Astrocyte (in vitro differentiated cells and primary cell): ENCODE measurements around the gene CYP27A1. TPM values are rescaled to one million over a fixed set of nuclear protein-coding genes. Genes with fewer than 3 reads are reported as not detected.

Experiments used
- DNase-seq: peaks from one replicate; pipeline ENCODE4 v3.0.0-alpha.2; 2010; ENCODE audit warnings: low read depth
- FAIRE-seq: peaks from 2 replicates; lab custom pipeline; 2011; peaks lifted over from hg19 to GRCh38; lab: Jason Lieb, UNC
- H2AFZ ChIP-seq: 2 replicates; pipeline ENCODE4 v1.6.0; 2012; ENCODE audit warnings: low read depth, low read length, inconsistent platforms
- H3K27ac ChIP-seq: 2 replicates; pipeline ENCODE4 v1.5.1; 2011; ENCODE audit warnings: low read depth, low read length, inconsistent platforms
- H3K27me3 ChIP-seq: 2 replicates; pipeline ENCODE4 v1.6.0; 2011; ENCODE audit warnings: low read length, inconsistent platforms; ENCODE audit not compliant: insufficient read depth
- H3K36me3 ChIP-seq: 2 replicates; pipeline ENCODE4 v1.5.1; 2011; ENCODE audit warnings: low read length, inconsistent platforms; ENCODE audit not compliant: insufficient read depth
- H3K4me1 ChIP-seq: 2 replicates; pipeline ENCODE4 v1.5.1; 2011; ENCODE audit warnings: low read length, inconsistent platforms; ENCODE audit not compliant: insufficient read depth
- H3K4me2 ChIP-seq: 2 replicates; pipeline ENCODE4 v1.6.0; 2012; ENCODE audit warnings: low read length, inconsistent platforms
- H3K4me3 ChIP-seq: 2 replicates; pipeline ENCODE4 v1.5.1; 2011; ENCODE audit warnings: low read depth, mild to moderate bottlenecking, low read length, inconsistent platforms; ENCODE audit not compliant: insufficient read depth
- H3K79me2 ChIP-seq: 2 replicates; pipeline ENCODE4 v1.6.0; 2012; ENCODE audit warnings: mild to moderate bottlenecking, low read length, inconsistent platforms; ENCODE audit not compliant: insufficient read depth
- H3K9ac ChIP-seq: 2 replicates; pipeline ENCODE4 v1.6.0; 2012; ENCODE audit warnings: mild to moderate bottlenecking, low read length, inconsistent platforms
- H3K9me3 ChIP-seq: 2 replicates; pipeline ENCODE4 v1.5.1; 2012; ENCODE audit warnings: low read depth, mild to moderate bottlenecking, low read length, inconsistent platforms; ENCODE audit not compliant: insufficient read depth
- H4K20me1 ChIP-seq: 2 replicates; pipeline ENCODE4 v1.6.0; 2012; ENCODE audit warnings: low read length, inconsistent platforms; ENCODE audit not compliant: insufficient read depth
- H3K27ac Mint-ChIP-seq: one replicate; pipeline ENCODE4 v1.8.0; 2021; ENCODE audit warnings: mild to moderate bottlenecking, mixed read lengths; ENCODE audit not compliant: unreplicated experiment
- H3K27me3 Mint-ChIP-seq: one replicate; pipeline ENCODE4 v1.8.0; 2021; ENCODE audit warnings: low read depth, mixed read lengths; ENCODE audit not compliant: unreplicated experiment
- H3K36me3 Mint-ChIP-seq: one replicate; pipeline ENCODE4 v1.8.0; 2021; ENCODE audit warnings: low read depth, mixed read lengths; ENCODE audit not compliant: unreplicated experiment
- H3K4me1 Mint-ChIP-seq: one replicate; pipeline ENCODE4 v1.8.0; 2021; ENCODE audit warnings: low read depth, mixed read lengths; ENCODE audit not compliant: unreplicated experiment
- H3K4me3 Mint-ChIP-seq: one replicate; pipeline ENCODE4 v1.8.0; 2021; ENCODE audit warnings: mild to moderate bottlenecking, moderate library complexity, mixed read lengths; ENCODE audit not compliant: unreplicated experiment
- H3K9me3 Mint-ChIP-seq: one replicate; pipeline ENCODE4 v1.8.0; 2021; ENCODE audit warnings: mild to moderate bottlenecking, mixed read lengths; ENCODE audit not compliant: unreplicated experiment
- EZH2 ChIP-seq: IDR thresholded peaks from 2 replicates; pipeline ENCODE4 v1.6.1; 2012; ENCODE audit warnings: mild to moderate bottlenecking, low read length, inconsistent platforms; ENCODE audit not compliant: insufficient read depth
- total RNA-seq: library from RNA; stranded (reverse); gene quantifications from 2 replicates; pipeline ENCODE4 v1.2.1, GENCODE V29; 2021
- TF ChIP-seq, protein P1 (sequence below): IDR thresholded peaks from 2 replicates; pipeline ENCODE4 v1.5.1; 2011; ENCODE audit warnings: low read depth, mild to moderate bottlenecking, inconsistent platforms, low read length, moderate library complexity; ENCODE audit not compliant: insufficient read depth

The CYP27A1 gene
- total RNA-seq, 1 donor from 2014 or later = 3.9 TPM

DNA sequence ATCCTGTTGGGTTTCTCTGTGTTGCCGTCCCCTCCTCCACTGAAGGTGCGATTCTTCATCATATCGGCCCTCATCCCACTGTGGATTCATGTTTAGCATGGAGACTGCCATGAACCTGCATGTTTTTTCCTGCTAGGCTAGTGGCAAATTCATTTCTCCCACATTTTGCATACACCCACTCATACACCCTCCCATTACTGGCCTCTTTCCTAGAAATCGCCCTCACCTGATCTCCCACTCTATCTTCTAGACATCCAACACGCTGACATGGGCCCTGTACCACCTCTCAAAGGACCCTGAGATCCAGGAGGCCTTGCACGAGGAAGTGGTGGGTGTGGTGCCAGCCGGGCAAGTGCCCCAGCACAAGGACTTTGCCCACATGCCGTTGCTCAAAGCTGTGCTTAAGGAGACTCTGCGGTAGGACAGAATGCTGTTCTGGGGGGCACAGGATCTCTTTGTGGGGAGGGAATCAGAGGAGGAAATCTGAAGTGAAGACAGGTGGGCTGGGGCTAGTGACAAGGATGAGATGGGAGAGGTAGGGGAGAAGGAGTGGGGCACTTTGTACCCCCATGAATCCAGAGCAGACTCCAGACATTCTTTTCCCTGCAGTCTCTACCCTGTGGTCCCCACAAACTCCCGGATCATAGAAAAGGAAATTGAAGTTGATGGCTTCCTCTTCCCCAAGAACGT lies 32.0 kb downstream of the CYP27A1 start:
- peaks cover 15% of the 10 kb centered on the region for H3K36me3 Mint-ChIP-seq
- FAIRE-seq = no peak

DNA sequence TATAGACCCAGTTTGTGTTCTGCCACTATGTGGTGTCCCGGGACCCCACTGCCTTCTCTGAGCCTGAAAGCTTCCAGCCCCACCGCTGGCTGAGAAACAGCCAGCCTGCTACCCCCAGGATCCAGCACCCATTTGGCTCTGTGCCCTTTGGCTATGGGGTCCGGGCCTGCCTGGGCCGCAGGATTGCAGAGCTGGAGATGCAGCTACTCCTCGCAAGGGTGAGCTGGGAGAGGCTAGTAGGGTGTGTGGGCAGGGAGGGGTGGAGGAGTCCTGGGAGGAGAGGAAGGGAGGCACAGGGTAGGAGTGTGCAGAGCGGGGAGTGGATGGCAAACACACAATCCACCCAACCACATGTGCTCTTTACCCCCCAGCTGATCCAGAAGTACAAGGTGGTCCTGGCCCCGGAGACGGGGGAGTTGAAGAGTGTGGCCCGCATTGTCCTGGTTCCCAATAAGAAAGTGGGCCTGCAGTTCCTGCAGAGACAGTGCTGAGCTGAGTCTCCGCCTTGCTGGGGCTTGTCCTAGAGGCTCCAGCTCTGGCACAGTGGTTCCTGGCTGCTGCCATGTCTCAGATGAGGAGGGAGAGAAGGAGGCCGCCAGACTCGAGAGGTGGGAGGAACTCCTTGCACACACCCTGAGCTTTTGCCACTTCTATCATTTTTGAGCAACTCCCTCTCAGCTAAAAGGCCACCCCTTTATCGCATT lies 32.7 kb downstream of the CYP27A1 start:
- peaks cover 20% of the 10 kb centered on the region for H3K27me3 Mint-ChIP-seq
- H3K4me1 ChIP-seq = no peaks in the 10 kb centered on the region
- DNase-seq = no peak
- no peak overlapping the region for H3K4me2 ChIP-seq
- H3K27ac ChIP-seq = no peak overlapping the region
- peaks cover 15% of the 10 kb centered on the region for H3K36me3 Mint-ChIP-seq
- FAIRE-seq = no peak
- TF ChIP-seq, protein P1, sequence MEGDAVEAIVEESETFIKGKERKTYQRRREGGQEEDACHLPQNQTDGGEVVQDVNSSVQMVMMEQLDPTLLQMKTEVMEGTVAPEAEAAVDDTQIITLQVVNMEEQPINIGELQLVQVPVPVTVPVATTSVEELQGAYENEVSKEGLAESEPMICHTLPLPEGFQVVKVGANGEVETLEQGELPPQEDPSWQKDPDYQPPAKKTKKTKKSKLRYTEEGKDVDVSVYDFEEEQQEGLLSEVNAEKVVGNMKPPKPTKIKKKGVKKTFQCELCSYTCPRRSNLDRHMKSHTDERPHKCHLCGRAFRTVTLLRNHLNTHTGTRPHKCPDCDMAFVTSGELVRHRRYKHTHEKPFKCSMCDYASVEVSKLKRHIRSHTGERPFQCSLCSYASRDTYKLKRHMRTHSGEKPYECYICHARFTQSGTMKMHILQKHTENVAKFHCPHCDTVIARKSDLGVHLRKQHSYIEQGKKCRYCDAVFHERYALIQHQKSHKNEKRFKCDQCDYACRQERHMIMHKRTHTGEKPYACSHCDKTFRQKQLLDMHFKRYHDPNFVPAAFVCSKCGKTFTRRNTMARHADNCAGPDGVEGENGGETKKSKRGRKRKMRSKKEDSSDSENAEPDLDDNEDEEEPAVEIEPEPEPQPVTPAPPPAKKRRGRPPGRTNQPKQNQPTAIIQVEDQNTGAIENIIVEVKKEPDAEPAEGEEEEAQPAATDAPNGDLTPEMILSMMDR = no peak
- no peak for TF ChIP-seq EZH2
- peaks cover 2% of the 10 kb centered on the region for H3K9me3 Mint-ChIP-seq
- no peak overlapping the region for H3K9ac ChIP-seq
- H3K27ac Mint-ChIP-seq = no peak overlapping the region
- H4K20me1 ChIP-seq = no peaks in the 10 kb centered on the region
- H2AFZ ChIP-seq = no peak overlapping the region
- no peaks in the 10 kb centered on the region for H3K9me3 ChIP-seq
- H3K36me3 ChIP-seq = no peaks in the 10 kb centered on the region
- H3K79me2 ChIP-seq = no peaks in the 10 kb centered on the region
- H3K27me3 ChIP-seq = no peaks in the 10 kb centered on the region
- H3K4me1 Mint-ChIP-seq = peaks cover 3% of the 10 kb centered on the region
- H3K4me3 ChIP-seq = no peak overlapping the region
- H3K4me3 Mint-ChIP-seq = no peak overlapping the region

More for the DNA sequence above, 32.0 kb downstream of the CYP27A1 start:
- DNase-seq = no peak
- Mint-ChIP-seq H3K27me3 (peaks cover 20% of the 10 kb centered on the region), H3K4me1 (peaks cover 3% of the 10 kb centered on the region), H3K27ac (no peak overlapping the region), H3K9me3 (peaks cover 2% of the 10 kb centered on the region), H3K4me3 (no peak overlapping the region)
- TF ChIP-seq EZH2 = no peak
- TF ChIP-seq, protein P1 = no peak
- Histone ChIP-seq H3K9ac (no peak overlapping the region), H3K27me3 (no peaks in the 10 kb centered on the region), H3K9me3 (no peaks in the 10 kb centered on the region), H2AFZ (no peak overlapping the region), H3K4me2 (no peak overlapping the region), H3K27ac (no peak overlapping the region), H4K20me1 (no peaks in the 10 kb centered on the region), H3K4me3 (no peak overlapping the region), H3K4me1 (no peaks in the 10 kb centered on the region), H3K79me2 (no peaks in the 10 kb centered on the region), H3K36me3 (no peaks in the 10 kb centered on the region)

DNA sequence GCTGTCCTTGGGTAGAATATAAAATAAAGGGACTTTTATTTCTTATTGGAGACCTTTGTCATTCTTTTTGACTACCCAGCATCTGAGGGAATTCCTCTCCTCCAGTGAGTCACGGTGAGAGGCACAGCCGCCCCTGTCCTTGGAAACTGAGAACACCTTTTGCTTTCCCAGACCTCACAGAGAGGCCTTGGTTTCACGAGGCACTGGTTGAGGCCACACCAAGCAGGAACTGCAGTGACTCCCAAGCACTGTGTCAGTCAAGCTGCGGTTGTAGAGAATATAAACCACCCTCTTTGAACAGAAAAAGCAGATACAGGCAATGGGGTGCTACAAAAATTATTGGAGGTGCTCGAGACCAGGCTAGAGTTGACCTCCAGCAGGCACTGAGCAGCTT lies 33.3 kb downstream of the CYP27A1 start:
- Mint-ChIP-seq H3K27ac (no peak overlapping the region), H3K36me3 (peaks cover 15% of the 10 kb centered on the region), H3K27me3 (peaks cover 20% of the 10 kb centered on the region), H3K9me3 (peaks cover 2% of the 10 kb centered on the region), H3K4me1 (peaks cover 3% of the 10 kb centered on the region), H3K4me3 (no peak overlapping the region)
- Histone ChIP-seq H3K27me3 (no peaks in the 10 kb centered on the region), H3K4me2 (no peak overlapping the region), H3K4me1 (no peaks in the 10 kb centered on the region), H3K4me3 (no peak overlapping the region), H3K79me2 (no peaks in the 10 kb centered on the region), H3K9me3 (no peaks in the 10 kb centered on the region), H3K36me3 (no peaks in the 10 kb centered on the region), H3K27ac (no peak overlapping the region), H3K9ac (no peak overlapping the region), H4K20me1 (no peaks in the 10 kb centered on the region), H2AFZ (no peak overlapping the region)
- TF ChIP-seq, protein P1 = no peak
- TF ChIP-seq EZH2 = no peak
- FAIRE-seq (no peak), DNase-seq (no peak)
